Nephron (organoid): ENCODE results near the gene OGFR.

Source experiments
- H3K27ac Mint-ChIP-seq, 3 experiments: 2 replicates each; pipeline ENCODE4 v1.8.0; 2020; ENCODE audit warnings: mixed read lengths in 3 of 3, mild to moderate bottlenecking in 2 of 3, moderate library complexity in 1 of 3
- H3K27me3 Mint-ChIP-seq: 2 replicates; pipeline ENCODE4 v1.8.0; 2021; ENCODE audit warnings: low read depth, mild to moderate bottlenecking, moderate library complexity, mixed read lengths
- H3K36me3 Mint-ChIP-seq: 2 replicates; pipeline ENCODE4 v1.8.0; 2020; ENCODE audit warnings: low read depth, mixed read lengths
- H3K4me1 Mint-ChIP-seq: 2 replicates; pipeline ENCODE4 v1.8.0; 2020; ENCODE audit warnings: mixed read lengths
- H3K4me3 Mint-ChIP-seq, 3 experiments: 2 replicates each; pipeline ENCODE4 v1.8.0; 2020; ENCODE audit warnings: mild to moderate bottlenecking in 3 of 3, mixed read lengths in 3 of 3, moderate library complexity in 2 of 3
- H3K9me3 Mint-ChIP-seq: 2 replicates; pipeline ENCODE4 v1.8.0; 2020; ENCODE audit warnings: mixed read lengths
- TF ChIP-seq, protein P1 (sequence below), 3 experiments: fragments of 200-600 bp; sonication (generic); IDR thresholded peaks; one replicate each; pipeline ENCODE4 v1.5.0; 2021; ENCODE audit warnings: antibody characterized with exemption in 3 of 3; ENCODE audit not compliant: unreplicated experiment in 3 of 3

OGFR gene

DNA sequence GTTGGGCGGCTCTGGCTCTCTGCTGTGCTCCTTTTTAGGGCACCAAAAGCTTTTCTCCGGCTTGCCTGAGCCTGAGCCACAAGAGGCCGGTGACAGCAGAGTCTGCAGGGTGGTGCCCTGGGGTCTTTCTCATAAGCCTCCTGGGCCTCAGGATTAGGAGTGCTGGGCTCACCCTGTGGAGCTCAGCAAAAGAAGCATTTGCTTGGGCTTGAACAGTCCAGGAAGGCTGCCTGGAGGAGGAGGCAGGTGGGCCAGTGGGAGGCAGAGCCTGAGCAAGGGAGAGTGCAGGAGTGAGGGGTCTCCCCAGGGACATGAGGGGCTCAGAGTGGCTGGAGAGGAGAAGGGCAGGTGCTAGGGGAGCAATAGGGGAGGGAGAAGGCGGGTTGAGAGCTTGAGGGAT is 41.2 kb upstream of the OGFR start:
- Mint-ChIP-seq H3K4me3 (no peak overlapping the region), H3K36me3 (no peaks in the 10 kb centered on the region), H3K27me3 (peaks cover 20% of the 10 kb centered on the region), H3K27ac (no peak overlapping the region), H3K4me1 (peaks cover 27% of the 10 kb centered on the region), H3K9me3 (no peaks in the 10 kb centered on the region)
- TF ChIP-seq, protein P1, sequence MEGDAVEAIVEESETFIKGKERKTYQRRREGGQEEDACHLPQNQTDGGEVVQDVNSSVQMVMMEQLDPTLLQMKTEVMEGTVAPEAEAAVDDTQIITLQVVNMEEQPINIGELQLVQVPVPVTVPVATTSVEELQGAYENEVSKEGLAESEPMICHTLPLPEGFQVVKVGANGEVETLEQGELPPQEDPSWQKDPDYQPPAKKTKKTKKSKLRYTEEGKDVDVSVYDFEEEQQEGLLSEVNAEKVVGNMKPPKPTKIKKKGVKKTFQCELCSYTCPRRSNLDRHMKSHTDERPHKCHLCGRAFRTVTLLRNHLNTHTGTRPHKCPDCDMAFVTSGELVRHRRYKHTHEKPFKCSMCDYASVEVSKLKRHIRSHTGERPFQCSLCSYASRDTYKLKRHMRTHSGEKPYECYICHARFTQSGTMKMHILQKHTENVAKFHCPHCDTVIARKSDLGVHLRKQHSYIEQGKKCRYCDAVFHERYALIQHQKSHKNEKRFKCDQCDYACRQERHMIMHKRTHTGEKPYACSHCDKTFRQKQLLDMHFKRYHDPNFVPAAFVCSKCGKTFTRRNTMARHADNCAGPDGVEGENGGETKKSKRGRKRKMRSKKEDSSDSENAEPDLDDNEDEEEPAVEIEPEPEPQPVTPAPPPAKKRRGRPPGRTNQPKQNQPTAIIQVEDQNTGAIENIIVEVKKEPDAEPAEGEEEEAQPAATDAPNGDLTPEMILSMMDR (IDR thresholded peaks at IDR 0.05; ENCODE audit: unreplicated experiment in 3 of 3), result no peak

DNA sequence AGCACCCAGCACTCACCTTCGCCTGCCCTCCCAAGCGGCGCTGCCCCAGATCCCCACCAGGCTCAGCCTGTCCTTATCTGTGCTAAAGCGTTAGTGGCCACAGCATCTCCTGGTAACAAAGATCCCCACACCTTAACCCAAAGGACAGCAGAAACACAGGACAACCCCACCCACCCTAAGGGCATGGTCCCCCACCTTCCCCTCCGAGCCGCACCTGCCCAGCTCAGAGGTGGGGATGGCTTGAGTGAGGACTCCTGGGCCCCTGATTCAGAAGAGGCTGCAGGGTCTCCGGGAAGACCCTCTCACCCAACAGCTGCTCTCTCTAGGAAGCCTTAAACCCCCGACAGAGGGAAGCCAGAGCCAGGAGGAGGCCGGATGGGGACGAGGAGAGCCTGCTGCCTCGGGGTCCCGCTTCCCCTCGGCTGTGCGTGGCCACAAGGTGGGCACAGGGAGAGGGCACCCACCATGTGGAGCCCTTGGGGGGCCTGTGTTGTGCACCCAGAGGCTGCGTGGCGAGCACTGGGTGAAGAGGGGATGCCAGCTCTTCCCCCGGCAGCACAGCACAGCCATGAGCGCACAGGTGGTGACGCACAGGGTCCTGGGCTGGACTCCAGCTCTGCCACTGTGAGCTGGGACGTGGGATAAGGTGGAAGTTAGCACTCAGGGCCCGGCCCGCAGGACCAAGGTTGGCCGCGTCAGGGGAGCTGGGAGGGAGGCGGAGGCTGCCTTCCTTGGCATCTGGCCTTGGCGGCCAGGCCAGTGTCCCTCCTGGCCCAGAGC is 40.3 kb upstream of the OGFR start:
- Mint-ChIP-seq H3K9me3 (no peaks in the 10 kb centered on the region), H3K27ac (no peak overlapping the region), H3K36me3 (no peaks in the 10 kb centered on the region), H3K4me3 (no peak overlapping the region), H3K4me1 (peaks cover 28% of the 10 kb centered on the region), H3K27me3 (peaks cover 21% of the 10 kb centered on the region)
- TF ChIP-seq, protein P1 (IDR thresholded peaks at IDR 0.05; ENCODE audit: unreplicated experiment in 3 of 3), result no peak

DNA sequence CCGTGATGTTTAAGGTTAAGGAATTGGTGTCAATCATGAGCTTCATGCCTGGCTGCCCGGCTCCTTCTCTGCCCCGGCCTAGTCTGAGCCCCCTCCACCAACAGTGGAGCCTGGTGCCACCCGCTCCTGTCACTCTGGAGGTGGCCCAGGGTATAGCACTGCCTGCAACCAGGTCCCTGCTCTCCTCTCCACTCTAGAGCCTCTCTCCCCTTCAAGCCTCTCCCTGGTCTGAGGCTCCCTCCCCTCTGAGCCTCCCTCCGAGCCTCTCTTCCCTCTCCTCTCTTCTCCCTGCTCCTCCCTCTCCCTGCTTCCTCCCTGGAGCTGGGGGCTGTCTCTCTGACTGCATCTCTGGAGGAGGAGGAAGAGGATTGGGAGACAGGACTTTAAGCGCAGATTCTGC is 39.6 kb upstream of the OGFR start:
- TF ChIP-seq, protein P1 (IDR thresholded peaks at IDR 0.05; ENCODE audit: unreplicated experiment in 3 of 3), result no peak
- H3K36me3 Mint-ChIP-seq, result no peaks in the 10 kb centered on the region
- no peaks in the 10 kb centered on the region for H3K9me3 Mint-ChIP-seq
- H3K4me3 Mint-ChIP-seq, result no peak overlapping the region
- peak overlapping the region in 1 of 3 experiments; percentile 8 for H3K27ac Mint-ChIP-seq
- peaks cover 28% of the 10 kb centered on the region for H3K4me1 Mint-ChIP-seq
- peaks cover 19% of the 10 kb centered on the region for H3K27me3 Mint-ChIP-seq

DNA sequence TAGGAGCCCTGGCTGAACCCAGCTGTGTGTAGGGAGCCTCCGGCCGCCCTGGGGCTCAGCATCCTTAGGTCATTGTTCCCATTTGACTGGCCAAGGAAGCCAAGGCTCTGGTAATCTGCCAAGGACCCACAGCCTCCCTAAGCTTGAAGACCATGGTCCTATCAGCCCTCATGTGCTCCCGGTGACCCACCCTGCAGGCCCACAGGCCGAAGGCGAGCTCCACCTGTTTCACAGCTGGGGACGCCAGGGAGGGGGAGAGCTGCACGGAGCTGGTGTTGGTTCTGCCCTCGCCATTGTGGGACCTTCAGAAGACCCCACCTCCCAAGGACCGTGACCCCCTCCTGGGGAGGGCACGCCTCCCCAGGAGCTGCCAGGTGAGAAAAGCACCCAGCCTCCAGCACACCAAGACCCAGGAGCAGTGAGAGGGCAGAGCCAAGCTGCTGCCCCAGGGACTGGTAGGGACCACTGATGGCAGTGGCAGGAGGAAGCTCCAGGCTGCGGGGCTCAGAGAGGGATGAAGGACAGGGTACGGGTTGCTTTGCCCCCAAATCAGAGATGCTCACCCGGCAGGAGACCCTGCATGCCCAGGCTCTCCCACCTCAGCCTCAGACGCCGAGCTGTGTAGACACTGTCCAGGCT is 39.1 kb upstream of the OGFR start:
- Mint-ChIP-seq H3K36me3 (no peaks in the 10 kb centered on the region), H3K9me3 (no peaks in the 10 kb centered on the region), H3K4me3 (no peak overlapping the region), H3K27ac (no peak overlapping the region), H3K4me1 (peaks cover 28% of the 10 kb centered on the region), H3K27me3 (peaks cover 18% of the 10 kb centered on the region)
- TF ChIP-seq, protein P1 (IDR thresholded peaks at IDR 0.05; ENCODE audit: unreplicated experiment in 3 of 3), result no peak

DNA sequence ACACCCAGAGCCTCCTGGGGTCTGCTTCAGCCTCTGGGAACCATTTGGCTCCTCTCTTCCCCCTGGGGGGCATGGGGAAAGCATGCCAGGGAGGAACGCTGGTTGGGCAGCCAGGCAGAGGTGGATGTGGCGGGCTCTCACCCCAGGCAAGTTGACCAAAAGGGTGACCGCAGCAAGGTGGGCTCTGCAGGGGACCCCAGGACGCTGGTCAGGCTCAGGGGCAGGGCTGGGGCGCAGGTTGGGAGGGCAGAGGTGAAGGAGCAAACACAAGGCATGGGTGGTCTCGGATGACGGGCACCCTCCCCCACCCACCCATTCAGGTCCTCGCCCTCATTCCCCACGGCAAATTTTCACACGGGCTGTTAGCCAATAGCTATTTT is 38.6 kb upstream of the OGFR start:
- peaks cover 28% of the 10 kb centered on the region for H3K4me1 Mint-ChIP-seq
- peaks cover 18% of the 10 kb centered on the region for H3K27me3 Mint-ChIP-seq
- no peak overlapping the region for H3K4me3 Mint-ChIP-seq
- TF ChIP-seq, protein P1 (IDR thresholded peaks at IDR 0.05; ENCODE audit: unreplicated experiment in 3 of 3), result no peak
- H3K9me3 Mint-ChIP-seq, result no peaks in the 10 kb centered on the region
- no peaks in the 10 kb centered on the region for H3K36me3 Mint-ChIP-seq
- H3K27ac Mint-ChIP-seq, result peak overlapping the region in 2 of 3 experiments; percentile 76 to 82
